ENCODE results near the gene CCT2.
A peak's percentile ranks its signal among the peaks of the same experiment; 100 is the strongest.
"Not testable (repeated sequence)": the region's sequence is repeated elsewhere in the genome, so short reads cannot be mapped to it uniquely, and the experiment has no call there.

The CCT2 gene

DNA sequence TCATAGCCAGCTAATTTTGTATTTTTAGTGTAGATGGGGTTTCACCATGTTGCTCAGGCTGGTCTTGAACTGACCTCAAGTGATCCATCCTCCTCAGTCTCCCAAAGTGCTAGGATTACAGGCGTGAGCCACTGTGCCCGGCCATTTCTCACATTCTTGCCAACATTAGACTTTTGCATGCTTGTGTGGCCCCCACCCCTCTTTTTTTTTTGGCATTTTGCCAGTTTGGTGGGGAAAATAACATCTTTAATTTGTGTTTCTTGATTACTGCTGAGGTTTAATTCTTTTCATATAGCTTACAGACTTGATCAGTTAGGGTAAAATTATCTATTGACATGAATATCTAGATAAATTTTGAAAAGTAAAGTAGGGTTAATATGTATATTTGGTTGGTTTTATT is 3.8 kb downstream of the CCT2 start:
- no peak for DNase-seq

DNA sequence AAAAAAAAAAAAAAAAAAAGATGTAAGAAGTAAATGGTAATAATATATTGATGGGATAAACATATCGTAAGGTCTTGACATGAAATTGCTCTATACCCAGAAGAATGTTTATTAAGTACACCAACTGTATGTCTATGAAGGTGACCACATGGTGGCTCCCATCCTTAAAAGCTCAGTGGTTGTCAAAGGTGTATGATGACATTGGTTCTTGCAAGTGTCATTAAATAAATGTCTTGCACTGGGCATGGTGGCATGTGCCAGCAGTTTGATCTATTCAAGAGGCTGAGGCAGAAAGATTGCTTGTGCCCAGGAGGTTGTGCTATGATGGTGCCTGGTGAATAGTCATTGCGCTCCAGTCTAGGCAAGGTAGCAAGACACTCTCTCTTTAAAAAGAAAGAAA is 10.4 kb downstream of the CCT2 start:
- peak; percentile 61 for DNase-seq

DNA sequence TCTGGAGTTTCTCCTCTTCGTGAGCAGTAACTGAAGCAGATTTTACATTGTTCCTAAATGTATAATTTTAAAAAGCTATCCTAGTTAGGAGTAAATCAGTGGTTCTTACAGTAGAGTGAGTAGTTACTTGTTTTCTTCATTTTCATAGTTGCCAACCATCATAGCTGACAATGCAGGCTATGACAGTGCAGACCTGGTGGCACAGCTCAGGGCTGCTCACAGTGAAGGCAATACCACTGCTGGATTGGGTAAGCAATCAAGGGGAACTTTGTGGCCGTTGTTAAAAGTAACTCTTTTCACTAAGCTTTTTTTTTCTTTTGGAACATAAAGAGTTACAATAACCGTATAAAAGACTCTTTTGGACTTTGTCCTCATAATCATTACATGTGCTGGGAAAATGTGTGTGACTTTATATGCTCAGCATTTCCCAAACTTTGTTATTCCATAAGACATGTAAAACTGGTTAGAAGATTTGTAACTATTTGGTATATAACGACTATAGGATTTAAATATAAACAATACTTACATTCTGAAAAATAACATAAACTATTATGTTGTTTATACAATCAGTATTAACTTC is 13.0 kb downstream of the CCT2 start:
- no peak for DNase-seq

GRCh38 chr12:69600804-69601203 is 15.5 kb downstream of the CCT2 start:
- DNase-seq, result no peak

DNA sequence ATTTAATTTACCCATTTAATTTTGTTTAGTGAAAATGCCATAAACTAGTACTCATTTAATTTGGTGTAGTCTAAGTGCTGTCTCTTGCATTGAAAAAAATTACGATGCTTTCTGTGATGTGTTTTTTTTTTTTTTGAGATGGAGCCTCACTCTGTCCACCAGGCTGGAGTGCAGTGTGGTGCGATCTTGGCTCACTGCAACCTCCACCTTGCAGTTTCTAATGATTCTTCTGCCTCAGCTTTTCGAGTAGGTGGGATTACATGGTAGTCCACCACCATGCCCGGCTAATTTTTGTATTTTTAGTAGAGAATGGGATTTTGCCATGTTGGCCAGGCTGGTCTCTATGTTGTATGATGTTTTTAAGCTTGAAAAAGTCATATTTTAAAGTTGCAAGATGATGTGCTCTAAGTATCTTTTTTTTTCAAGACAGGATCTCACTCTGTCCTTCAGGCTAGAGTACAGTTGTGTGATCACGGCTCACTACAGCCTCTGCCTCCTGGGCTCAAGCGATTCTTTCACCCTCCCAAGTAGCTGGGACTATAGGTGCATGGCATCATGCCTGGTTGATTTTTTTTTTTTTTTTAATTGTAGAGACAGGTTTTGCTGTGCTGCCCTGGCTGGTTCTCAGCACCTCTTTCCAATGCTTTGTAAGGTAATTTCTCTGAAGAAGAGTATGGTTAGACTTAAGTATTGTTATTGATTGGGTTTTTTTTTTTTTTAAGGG is 16.9 kb downstream of the CCT2 start:
- DNase-seq, result no peak

DNA sequence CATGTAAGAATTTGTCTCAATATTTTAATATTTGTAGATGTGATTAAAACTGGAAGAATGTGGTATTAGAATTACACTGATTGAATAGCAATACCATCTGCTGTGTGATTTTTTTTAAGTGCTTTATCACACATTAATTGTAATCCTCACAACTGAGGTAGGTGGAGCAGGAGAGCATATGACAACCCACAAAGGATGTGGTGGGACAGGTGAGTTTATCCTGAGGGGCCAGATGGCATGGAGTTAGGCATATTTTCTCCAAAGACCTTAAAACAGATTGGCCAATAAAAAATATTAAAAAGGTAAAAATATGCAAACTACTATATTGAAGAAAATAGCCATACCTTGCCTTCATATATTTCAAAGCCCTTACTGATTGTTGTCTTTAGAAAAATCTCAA is 17.7 kb downstream of the CCT2 start:
- no peak for DNase-seq

DNA sequence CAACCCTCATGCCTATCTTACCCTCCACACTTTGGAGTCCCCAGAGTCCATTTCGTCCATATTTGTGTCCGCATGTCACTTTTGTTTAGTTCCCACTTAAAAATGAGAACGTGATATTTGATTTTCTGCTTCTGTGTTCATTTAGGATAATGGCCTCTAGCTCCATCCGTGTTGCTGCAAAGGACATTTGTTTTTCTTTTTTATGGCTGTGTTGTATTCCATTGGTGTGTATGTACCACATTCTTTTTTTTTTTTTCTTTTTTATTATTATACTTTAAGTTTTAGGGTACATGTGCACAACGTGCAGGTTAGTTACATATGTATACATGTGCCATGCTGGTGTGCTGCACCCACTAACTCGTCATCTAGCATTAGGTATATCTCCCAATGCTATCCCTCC is 18.3 kb downstream of the CCT2 start:
- DNase-seq, result not testable (repeated sequence)

DNA sequence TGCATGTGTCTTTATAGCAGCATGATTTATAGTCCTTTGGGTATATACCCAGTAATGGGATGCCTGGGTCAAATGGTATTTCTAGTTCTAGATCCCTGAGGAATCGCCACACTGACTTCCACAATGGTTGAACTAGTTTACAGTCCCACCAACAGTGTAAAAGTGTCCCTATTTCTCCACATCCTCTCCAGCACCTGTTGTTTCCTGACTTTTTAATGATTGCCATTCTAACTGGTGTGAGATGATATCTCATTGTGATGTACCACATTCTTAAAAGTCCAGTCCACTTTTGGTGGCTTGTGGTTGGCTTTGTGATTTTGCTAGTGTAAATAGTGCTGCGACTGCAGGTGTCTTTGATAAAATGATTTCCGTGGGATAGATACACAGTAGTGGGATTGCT is 19.0 kb downstream of the CCT2 start:
- DNase-seq, result not testable (repeated sequence)

DNA sequence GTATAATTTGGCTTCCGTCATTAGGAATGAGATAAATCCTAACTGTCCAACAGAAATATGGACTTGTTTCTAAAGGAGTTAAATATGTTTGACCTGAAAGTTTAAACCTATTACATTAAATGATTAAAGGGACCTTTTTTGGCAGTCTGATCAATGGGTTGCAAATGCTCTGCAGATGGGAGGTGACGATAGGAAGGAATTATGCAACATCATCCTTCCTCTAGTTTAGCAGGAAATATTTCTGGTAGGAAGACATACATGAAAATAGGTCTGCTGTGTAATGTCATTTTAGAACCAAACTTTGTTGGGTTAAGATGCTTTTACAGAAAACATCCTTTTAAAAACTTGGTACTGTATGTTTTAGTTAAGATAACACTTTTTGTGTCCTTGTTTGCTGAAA is 22.9 kb downstream of the CCT2 start:
- peak; percentile 59 for DNase-seq

- no peak for DNase-seq
These were observed 24.9 kb downstream of the CCT2 start for GRCh38 chr12:69610126-69610525.

DNA sequence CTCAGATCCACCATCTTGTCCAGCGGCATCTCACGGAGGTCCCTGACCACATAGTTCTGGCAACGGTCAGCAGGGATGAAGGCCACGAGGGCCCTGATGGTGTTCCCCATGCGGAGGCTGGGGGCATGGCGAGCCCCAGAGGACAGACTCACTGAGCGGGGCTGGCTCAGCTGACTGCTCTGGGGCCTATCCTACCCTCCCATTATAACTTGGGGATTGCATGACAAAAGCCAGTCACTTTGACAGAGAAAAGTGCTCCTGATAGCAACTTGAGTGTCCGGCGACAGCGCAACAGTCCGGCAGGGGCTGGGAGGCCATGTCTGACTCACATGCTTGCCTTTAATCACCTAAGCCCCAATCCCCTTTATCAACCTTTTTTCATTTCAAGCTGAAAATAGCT is 25.5 kb downstream of the CCT2 start, which contains the start of gene LRRC10:
Gene LRRC10, minus strand, starts transcription at position 179 of the 400 bp plus-strand sequence. Its CDS starts 69 bp downstream, at position 110.
- DNase-seq, result no peak

DNA sequence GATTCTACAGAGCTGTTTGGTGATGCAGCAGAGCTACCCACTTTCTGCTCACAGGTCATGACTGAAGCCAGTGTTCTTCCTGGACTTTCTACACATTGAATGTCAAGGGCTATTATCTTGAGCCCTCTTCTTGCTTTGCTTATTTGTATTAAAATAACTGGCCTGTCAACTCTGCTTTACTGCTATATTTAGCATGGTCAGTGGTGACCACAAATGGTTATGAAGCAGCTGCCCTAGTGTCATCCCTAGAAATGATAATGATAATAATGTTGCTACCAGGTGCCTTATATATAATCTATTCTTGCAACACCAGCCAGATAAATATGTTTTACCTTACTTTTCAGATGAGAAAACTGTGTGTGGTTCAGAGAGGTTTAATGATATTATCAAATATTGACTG is 28.1 kb downstream of the CCT2 start:
- DNase-seq, result no peak

DNA sequence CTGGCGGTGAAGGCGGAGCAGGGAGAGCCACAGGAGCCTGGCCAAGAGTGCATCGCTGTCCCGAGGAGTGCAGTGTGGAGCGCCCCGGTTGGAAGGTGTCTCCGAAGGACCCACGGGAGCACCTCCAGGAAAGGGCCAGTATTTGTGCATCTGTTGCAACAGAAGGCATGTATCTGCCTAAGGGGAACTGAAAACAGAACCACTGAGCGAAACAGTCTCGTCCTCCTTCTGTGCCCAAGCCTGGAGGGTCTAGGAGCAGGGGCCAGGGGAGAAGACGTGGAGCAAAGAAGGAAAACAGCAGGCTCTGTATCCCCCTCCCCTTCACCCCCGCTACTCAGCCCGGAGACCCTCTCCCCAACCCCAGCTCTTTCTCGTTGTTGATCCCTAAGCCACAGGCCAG is 30.8 kb downstream of the CCT2 start:
- DNase-seq, result no peak

GRCh38 chr12:69619050-69619449 is 33.8 kb downstream of the CCT2 start:
- DNase-seq, result no peak

DNA sequence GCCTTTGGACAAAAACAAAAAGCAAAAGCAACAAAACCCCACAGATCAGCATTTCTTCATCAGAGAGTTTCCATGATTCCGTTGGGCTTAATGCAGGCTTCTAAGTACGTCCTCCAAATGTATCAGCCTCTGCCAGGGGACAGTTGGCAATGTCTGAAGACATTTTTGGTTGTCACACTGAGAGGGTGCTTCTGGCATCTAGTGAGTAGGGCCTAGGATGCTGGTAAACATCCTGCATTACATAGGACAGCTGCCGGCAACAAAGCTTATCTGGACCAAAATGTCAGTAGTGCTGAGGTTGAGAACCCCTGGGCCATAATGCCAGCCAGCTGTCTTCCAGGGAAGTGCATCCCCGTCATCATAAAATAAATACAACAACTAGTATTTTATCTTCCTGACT is 34.8 kb downstream of the CCT2 start:
- no peak for DNase-seq

- DNase-seq, result no peak
These were observed 35.7 kb downstream of the CCT2 start for GRCh38 chr12:69620921-69621320.

GRCh38 chr12:69621551-69621950 is 36.3 kb downstream of the CCT2 start:
- DNase-seq, result no peak

- peak; percentile 99 for DNase-seq
These were observed 38.7 kb downstream of the CCT2 start for GRCh38 chr12:69623970-69624369.

GRCh38 chr12:69627501-69627900 is 42.2 kb downstream of the CCT2 start:
- DNase-seq, result no peak

DNA sequence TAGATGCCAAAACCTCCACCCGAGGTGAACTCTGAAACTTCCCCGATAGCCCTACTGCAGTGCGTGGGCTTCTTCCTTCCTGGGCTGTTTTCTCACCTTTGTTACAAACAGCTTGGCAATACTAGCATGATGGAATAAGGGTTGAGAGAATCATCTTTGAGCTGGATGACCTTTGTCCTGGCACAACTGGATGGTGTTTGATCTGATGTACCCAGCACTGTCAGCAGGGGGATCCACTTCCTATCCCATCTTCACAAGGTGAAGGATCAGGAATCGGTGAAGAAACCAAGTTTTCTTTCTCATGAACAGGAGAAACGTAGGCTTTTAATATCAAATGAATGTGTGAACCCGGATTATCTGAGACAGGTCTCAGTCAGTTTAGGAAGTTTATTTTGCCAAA is 44.9 kb downstream of the CCT2 start:
- DNase-seq, result peak; percentile 49

DNA sequence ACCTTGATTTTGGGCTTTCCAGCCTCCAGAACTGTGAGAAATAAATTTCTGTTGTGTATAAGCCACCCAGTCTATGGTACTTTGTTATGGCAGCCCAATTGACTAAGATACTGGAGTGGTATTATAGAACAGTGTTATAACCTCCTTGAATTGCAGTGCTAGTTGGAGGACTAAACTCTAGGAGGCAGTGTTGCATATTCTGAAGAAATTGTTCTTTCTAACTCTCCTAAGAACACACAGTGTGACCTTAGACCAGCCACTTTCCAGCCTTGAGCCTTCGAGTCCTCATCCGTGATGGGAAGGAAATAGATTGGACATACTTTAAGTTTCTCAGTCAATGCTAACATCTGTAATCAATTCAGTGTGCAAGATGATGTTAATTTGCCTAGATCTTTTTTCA is 47.8 kb downstream of the CCT2 start:
- DNase-seq, result peak; percentile 62

DNA sequence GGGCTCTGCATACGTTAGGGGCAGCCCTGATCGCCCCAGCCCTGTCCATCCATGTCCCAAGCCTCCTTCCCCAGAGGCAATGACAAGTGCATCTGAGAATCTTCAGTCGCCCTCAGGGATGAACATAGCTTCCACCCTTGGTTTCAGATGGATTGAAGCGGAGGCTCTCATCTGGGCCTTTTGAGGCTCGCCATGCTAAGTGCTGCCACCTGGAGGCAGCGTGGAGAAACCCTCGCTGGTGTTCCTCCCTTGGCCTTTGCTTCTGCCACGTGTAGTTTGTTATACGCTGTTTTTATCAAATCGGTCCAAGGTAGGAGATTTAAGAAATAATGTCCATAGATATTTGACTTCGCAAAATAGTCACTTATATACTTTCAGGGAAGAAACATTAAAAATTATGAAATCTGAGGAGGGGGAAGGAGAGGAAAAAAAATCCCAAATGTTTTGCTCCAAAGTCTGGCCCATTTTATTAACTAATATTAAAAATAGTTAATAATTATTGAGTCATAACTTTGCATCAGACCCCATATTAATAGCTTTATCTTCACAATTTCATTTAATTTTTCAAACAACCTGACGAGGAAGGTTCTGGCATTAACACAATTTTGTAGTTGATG is 54.2 kb downstream of the CCT2 start:
- peak; percentile 86 for DNase-seq

DNA sequence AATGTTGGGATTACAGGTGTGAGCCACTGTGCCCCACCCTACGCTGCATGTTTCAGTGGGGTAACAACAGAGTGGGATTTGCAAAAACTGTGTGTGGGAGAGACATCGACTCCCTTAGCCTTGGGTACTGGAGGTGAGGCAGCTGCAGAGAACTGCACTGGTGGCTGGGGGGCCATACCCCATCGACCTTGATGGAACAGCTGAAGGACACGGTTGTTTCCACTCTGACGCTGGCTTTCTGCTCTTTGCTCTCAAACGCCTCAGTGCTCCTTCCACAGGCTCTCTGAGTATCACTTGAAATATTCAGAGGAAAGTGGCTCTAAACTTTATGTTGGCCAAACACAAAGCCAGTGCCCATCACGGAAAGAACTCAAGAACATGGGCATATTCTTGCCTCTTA is 56.3 kb downstream of the CCT2 start:
- DNase-seq, result no peak

GRCh38 chr12:69642531-69642930 is 57.3 kb downstream of the CCT2 start:
- DNase-seq, result no peak
